IgD-negative memory B cell (primary cell): ENCODE results near the gene CCDC15. TPM values are rescaled to one million over a fixed set of nuclear protein-coding genes. Genes with fewer than 3 reads are reported as not detected.
"Not testable (repeated sequence)": the region's sequence is repeated elsewhere in the genome, so short reads cannot be mapped to it uniquely, and the experiment has no call there.

Experiments used
- H3K27ac Mint-ChIP-seq, 3 donors: one replicate each; pipeline ENCODE4 v1.8.0; 2020 to 2022; ENCODE audit warnings: mild to moderate bottlenecking in 3 of 3, mixed read lengths in 3 of 3, moderate library complexity in 1 of 3
- H3K27me3 Mint-ChIP-seq: one replicate; pipeline ENCODE4 v1.8.0; 2021; ENCODE audit warnings: mixed read lengths
- H3K36me3 Mint-ChIP-seq: one replicate; pipeline ENCODE4 v1.8.0; 2020; ENCODE audit warnings: mild to moderate bottlenecking, mixed read lengths
- H3K4me1 Mint-ChIP-seq, 3 donors: one replicate each; pipeline ENCODE4 v1.8.0; 2020 to 2022; ENCODE audit warnings: mixed read lengths in 3 of 3, mild to moderate bottlenecking in 1 of 3
- H3K4me3 Mint-ChIP-seq, 4 donors: one replicate each; pipeline ENCODE4 v1.8.0; 2020 to 2022; ENCODE audit warnings: mild to moderate bottlenecking in 4 of 4, mixed read lengths in 4 of 4, moderate library complexity in 3 of 4
- H3K9me3 Mint-ChIP-seq, 3 donors: one replicate each; pipeline ENCODE4 v1.8.0; 2020 to 2021; ENCODE audit warnings: mixed read lengths in 3 of 3, mild to moderate bottlenecking in 1 of 3
- polyA plus RNA-seq: library from polyadenylated mRNA; unstranded; fragments of 300-500 nt; fragmentation: Illumina TruSeq; gene quantifications from one replicate; pipeline ENCODE4 v1.2.3, GENCODE V29; 2021

Gene CCDC15
- polyA plus RNA-seq, 1 donor from 2014 or later = 0.79 TPM

DNA sequence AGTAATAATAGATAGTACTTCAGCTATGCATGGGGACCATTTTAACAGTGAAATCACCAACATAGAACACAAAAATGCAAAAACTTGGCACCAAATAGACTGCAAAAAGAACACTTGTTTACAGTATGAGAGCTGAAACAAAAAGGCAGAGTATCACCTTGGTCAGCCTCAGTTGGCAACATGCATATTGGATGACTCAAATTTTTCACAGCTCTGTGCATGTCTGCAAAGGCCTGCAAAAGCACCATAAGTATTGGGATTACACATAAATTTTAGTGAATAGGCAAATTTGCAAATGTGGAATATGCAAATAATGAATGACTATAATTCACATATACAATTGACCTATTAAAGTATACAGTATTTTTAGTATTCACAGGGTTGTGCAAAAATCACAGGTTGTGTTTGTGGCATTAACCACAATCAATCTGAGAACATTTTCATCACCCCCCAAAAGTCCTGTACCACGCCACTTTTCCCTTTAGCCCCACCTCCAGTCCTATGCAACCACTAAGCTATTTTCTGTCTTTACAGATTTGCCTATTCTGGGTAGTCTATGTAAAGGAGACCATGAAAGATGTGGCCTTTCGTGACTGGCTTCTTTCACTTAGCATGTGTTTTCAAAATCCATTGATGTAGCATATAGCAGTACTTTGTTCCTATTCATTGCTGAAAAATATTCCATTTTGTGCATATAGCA lies 47.2 kb downstream of the CCDC15 start:
- Mint-ChIP-seq H3K27ac (no peak overlapping the region), H3K9me3 (peaks cover 0 to 21% (median 4%) of the 10 kb centered on the region in 3 donors), H3K4me1 (peaks cover 0 to 4% (median 1%) of the 10 kb centered on the region in 3 donors), H3K36me3 (peaks cover 1% of the 10 kb centered on the region), H3K4me3 (no peak overlapping the region), H3K27me3 (no peaks in the 10 kb centered on the region)

DNA sequence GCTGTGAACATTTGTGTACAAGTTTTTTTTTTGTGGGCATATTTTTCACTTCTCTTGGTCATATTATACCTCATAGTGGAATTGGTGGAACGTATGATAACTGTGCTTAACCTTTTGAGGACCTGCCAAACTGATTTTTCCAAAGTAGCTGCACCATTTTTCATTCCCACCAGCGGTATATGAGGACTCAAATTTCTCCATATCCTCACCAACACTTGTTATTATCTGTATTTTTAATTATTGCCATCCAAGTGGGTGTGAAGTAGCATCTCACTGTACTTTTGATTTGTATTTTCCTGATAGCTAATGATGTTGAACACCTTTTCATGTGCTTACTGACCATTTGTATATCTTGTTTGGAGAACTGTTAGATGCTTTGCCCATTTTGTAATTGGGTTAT lies 47.8 kb downstream of the CCDC15 start:
- Mint-ChIP-seq H3K9me3 (peaks cover 0 to 25% (median 6%) of the 10 kb centered on the region in 3 donors), H3K36me3 (peaks cover 7% of the 10 kb centered on the region), H3K4me3 (no peak overlapping the region), H3K27ac (no peak overlapping the region), H3K4me1 (peaks cover 0 to 4% (median 1%) of the 10 kb centered on the region in 3 donors), H3K27me3 (no peaks in the 10 kb centered on the region)

DNA sequence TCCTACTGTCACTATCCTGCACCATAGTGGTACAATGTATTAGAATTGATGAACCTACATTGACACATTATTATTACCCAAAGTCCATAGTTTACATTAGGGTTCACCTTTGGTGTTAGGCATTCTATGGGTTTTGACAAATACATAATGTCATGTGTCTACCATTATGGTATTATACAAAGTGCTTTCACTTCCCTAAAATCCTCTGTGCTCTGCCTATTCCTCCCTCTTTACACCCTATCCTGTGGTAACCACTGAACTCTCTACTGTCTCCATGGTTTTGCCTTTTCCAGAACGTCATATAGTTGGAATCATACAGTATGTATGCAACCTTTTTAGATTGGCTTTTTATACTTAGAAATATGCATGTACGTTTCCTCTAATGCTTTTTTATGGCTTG lies 51.5 kb downstream of the CCDC15 start:
- Mint-ChIP-seq H3K4me3 (no peak overlapping the region), H3K36me3 (peaks cover 10% of the 10 kb centered on the region), H3K4me1 (peaks cover 4 to 9% (median 7%) of the 10 kb centered on the region in 3 donors), H3K9me3 (peaks cover 0 to 23% (median 6%) of the 10 kb centered on the region in 3 donors), H3K27ac (no peak overlapping the region), H3K27me3 (peaks cover 3% of the 10 kb centered on the region)

DNA sequence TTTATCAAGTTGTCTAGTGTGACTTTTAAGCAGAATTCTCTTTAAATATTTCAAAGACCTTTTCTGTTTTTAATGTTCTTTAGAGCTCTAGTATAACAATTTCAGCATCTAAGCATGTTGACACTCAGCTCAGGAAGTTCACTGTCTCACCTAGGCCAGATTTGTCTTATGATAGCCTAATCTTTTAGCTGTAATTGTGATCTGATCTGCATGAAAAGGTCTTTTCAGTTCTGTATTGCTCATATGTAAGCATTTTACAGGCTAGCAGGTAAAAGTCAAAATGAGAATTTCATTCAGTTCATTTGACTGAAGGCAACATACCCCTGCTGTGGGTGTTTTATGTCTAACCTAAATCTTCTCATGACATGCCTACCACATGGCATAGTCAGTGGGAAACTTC lies 62.4 kb downstream of the CCDC15 start:
- Mint-ChIP-seq H3K4me1 (no peaks in the 10 kb centered on the region), H3K9me3 (peaks cover 0 to 5% (median 3%) of the 10 kb centered on the region in 3 donors), H3K27me3 (no peaks in the 10 kb centered on the region), H3K27ac (no peak overlapping the region), H3K36me3 (peaks cover 6% of the 10 kb centered on the region), H3K4me3 (no peak overlapping the region)

DNA sequence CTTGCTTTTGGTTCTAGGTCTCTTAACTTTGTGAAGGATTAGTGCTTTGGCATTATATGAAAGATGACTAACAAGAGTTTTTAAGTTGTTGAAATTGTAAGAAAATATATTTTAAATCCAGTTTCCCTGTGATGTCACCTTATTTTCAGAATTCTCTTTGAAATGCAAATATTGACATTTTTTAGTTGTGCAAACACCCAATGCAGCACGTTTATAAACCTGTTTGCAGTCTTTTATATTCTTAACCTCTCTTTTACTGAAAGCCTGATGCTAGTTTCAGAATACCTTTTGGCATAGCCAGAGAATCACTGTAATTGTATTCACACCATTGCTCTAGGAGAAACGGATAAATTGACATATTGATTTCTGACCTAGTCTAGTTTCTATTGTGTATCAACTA lies 66.3 kb downstream of the CCDC15 start:
- Mint-ChIP-seq H3K9me3 (no peaks in the 10 kb centered on the region), H3K36me3 (peaks cover 4% of the 10 kb centered on the region), H3K27ac (no peak overlapping the region), H3K27me3 (no peaks in the 10 kb centered on the region), H3K4me3 (no peak overlapping the region), H3K4me1 (no peaks in the 10 kb centered on the region)

DNA sequence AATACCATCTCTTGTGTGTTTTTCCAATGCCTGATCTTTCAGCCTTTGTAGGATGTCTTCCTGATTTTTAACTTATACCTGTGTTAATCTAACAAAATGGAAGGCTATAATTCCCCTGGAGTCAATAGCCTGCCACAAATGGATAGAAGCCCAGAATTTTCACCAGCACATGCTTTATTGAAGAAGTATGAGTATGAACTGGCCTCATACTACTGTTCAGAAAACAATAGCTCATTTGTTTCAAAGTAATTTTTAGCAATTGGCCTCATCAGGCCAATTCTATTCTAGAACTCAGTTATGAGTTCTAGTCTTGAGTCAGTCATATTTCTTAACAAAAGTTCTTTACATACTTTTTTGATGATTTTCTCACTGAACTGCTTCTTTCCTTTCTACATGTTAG lies 68.5 kb downstream of the CCDC15 start:
- no peaks in the 10 kb centered on the region for H3K4me1 Mint-ChIP-seq
- H3K9me3 Mint-ChIP-seq = no peaks in the 10 kb centered on the region
- H3K36me3 Mint-ChIP-seq = peaks cover 4% of the 10 kb centered on the region
- no peak overlapping the region for H3K4me3 Mint-ChIP-seq
- H3K27ac Mint-ChIP-seq = no peak overlapping the region
- H3K27me3 Mint-ChIP-seq = no peaks in the 10 kb centered on the region

DNA sequence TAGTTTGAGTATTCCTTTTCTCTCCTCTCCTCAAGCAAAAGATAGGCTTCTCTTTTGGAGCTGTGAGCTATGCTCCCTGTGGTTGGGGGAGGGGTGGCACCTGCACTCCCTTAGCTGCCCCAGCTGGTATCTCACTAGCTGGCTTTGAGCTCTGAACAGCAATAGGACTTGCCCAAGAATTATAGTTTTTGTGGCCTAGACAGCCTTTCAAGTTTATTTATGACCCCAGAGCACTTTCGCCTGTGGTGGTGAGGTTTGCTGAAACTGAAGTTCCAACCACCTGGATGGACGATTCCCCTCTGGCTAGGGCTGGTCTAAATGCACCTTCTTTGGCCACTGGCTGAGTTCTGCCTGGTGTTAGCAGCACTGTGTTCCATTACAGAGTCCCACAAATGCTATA lies 72.0 kb downstream of the CCDC15 start:
- Mint-ChIP-seq H3K9me3 (peaks cover 0 to 6% (median 3%) of the 10 kb centered on the region in 3 donors), H3K27me3 (no peaks in the 10 kb centered on the region)

DNA sequence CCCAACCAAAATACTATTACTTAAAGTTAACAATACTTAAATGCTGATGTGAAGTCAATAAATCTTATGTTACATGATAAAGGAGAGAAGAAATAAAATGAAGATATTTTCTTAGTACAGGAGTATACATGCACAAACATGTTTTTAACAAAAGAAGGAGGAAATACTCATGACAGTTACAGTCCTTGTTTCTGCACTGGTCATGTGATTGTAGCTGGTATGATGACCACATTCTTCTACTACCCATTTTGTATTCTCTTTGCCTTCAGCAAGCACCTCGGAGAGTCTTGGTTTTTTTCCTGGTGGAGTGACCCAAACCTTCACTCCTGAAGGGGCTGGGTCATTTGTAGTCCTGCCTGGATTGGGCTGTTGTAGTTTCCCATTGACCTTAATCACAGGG lies 75.4 kb downstream of the CCDC15 start:
- H3K27ac Mint-ChIP-seq, H3K27me3 Mint-ChIP-seq, H3K36me3 Mint-ChIP-seq, H3K4me1 Mint-ChIP-seq, H3K4me3 Mint-ChIP-seq: not testable (repeated sequence)
- H3K9me3 Mint-ChIP-seq = peaks cover 4 to 19% (median 10%) of the 10 kb centered on the region in 3 donors

More for the DNA sequence above, 72.0 kb downstream of the CCDC15 start:
- Mint-ChIP-seq H3K4me3 (no peak overlapping the region), H3K27ac (no peak overlapping the region), H3K36me3 (peaks cover 3% of the 10 kb centered on the region), H3K4me1 (no peaks in the 10 kb centered on the region)

DNA sequence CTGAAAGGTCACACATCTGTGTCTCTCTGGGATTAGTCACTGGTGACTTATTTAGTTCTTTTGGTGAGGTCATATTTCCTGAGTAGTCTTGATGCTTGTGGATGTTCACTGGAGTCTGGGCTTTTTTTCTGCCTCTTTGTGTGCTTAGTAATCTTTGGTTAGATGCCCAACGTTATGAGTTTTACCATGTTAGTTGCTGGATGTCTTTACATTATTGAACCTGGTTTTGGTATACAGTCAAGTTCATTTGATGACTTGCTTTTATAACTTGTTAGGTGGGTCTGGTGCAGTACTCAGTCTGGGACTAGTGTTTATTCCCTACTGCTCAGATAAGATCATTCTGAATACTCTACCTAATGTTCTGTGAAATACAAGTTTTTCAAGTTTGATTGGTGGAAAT lies 82.9 kb downstream of the CCDC15 start:
- peaks cover 10% of the 10 kb centered on the region for H3K36me3 Mint-ChIP-seq
- H3K4me3 Mint-ChIP-seq = no peak overlapping the region
- peaks cover 6 to 29% (median 12%) of the 10 kb centered on the region in 3 donors for H3K9me3 Mint-ChIP-seq
- peaks cover 0 to 2% (median 0%) of the 10 kb centered on the region in 3 donors for H3K4me1 Mint-ChIP-seq
- H3K27ac Mint-ChIP-seq = no peak overlapping the region
- H3K27me3 Mint-ChIP-seq = no peaks in the 10 kb centered on the region

DNA sequence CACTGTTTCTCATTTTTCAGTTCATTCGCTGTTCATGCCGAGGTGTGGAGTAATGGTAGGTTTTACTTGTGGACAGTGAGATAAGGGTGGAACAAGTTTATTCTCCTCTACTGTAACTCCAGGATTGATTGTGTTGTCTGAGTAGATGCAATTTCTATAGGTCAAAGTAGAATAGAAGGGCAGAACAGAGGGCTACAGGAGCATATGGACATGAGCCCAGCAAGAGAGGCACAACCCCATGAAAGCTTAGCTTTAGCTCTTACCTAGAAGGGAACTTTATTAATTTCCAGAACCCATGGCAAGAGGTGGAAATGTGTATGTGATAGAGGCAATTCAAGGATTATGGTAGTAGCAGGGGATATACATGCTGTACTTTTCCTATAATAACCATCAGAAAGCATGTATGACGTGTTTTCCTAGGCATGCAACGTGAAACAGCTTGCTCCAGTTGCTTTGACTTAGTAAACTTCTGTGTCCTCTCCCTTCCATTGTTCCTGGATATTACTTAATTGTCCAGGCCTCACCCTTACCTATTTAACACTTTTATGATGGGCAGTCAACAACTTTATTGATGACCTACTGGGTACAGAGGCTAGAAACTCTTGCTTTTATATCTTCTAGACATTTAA lies 95.3 kb downstream of the CCDC15 start:
- no peaks in the 10 kb centered on the region for H3K27me3 Mint-ChIP-seq
- peaks cover 4% of the 10 kb centered on the region for H3K36me3 Mint-ChIP-seq
- H3K27ac Mint-ChIP-seq = no peak overlapping the region
- no peak overlapping the region for H3K4me3 Mint-ChIP-seq
- peaks cover 0 to 5% (median 0%) of the 10 kb centered on the region in 3 donors for H3K9me3 Mint-ChIP-seq
- H3K4me1 Mint-ChIP-seq = no peaks in the 10 kb centered on the region

DNA sequence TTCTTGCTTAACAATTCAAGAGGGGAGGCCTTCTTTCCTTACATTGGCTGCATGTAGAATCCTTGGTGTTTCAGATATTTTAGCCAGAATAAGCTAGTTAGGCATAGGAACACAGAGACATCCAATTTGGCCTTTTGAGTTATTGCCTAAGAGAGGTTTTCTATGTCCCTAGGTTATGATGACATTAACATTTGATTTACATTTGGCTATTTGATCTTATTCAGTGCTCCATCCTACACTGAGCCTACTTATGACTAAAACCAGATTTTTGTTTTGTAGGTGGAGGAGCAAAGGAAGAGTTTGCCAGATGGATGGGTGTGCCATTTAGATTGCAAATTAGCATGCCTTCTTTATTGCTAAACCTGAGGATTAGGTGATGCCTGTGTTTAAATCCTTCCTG lies 98.0 kb downstream of the CCDC15 start:
- Mint-ChIP-seq H3K36me3 (peaks cover 4% of the 10 kb centered on the region), H3K27ac (no peak overlapping the region), H3K4me1 (no peaks in the 10 kb centered on the region), H3K9me3 (no peaks in the 10 kb centered on the region), H3K27me3 (no peaks in the 10 kb centered on the region), H3K4me3 (no peak overlapping the region)

DNA sequence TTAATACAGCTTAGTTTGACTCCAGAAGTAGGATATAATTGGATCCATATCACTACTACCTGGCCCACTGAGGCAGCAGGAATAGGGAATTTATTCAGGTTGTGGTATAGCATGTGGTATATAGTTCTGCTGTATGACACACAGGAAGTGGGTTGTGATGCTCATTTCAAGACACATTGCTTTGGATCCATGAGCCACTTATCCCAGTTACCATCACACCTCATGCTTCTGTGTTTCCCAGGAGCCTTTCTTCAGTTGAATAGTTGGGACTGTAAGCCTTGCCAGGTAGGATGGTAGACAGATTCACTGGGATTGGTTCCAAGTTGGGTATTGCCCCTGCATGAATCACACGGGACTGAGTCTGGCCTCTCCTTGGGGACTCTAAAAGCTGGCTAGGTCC lies 99.2 kb downstream of the CCDC15 start:
- no peaks in the 10 kb centered on the region for H3K27me3 Mint-ChIP-seq
- peaks cover 4% of the 10 kb centered on the region for H3K36me3 Mint-ChIP-seq

DNA sequence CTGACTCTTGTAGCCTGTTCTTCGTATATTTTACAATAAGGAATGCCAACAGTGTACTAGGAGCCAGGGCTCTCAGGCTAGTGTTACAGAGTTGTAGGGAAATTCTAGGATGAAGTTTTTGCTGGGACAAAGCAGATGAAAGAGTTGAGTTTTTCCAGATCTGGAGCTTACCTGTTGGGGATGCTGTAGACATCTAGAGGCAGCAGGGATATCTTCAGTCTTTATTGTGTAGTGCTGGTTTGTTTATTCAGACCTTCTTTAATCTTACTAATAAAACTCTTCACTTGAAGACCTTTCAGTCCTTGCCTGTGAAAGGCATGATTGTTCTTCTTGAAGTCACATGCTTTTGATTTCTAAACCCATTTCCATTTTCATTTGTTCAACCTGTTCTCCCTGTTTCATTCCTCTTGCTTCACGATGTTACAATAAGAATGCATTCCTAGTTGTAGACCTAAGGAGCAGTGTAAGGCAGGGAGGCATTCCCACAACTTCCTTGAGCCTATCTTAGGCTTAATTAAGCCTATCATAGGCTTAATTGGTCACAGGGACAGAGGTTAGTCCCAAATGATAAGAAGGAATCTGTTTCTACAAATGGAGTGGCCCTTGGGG lies 101.2 kb downstream of the CCDC15 start:
- peaks cover 0 to 3% (median 0%) of the 10 kb centered on the region in 3 donors for H3K4me1 Mint-ChIP-seq
- H3K27me3 Mint-ChIP-seq = peaks cover 2% of the 10 kb centered on the region
- H3K27ac Mint-ChIP-seq = no peak overlapping the region
- no peaks in the 10 kb centered on the region for H3K9me3 Mint-ChIP-seq
- H3K36me3 Mint-ChIP-seq = peaks cover 4% of the 10 kb centered on the region
- no peak overlapping the region for H3K4me3 Mint-ChIP-seq

More for the DNA sequence above, 99.2 kb downstream of the CCDC15 start:
- Mint-ChIP-seq H3K4me1 (no peaks in the 10 kb centered on the region), H3K27ac (no peak overlapping the region), H3K4me3 (no peak overlapping the region), H3K9me3 (no peaks in the 10 kb centered on the region)

DNA sequence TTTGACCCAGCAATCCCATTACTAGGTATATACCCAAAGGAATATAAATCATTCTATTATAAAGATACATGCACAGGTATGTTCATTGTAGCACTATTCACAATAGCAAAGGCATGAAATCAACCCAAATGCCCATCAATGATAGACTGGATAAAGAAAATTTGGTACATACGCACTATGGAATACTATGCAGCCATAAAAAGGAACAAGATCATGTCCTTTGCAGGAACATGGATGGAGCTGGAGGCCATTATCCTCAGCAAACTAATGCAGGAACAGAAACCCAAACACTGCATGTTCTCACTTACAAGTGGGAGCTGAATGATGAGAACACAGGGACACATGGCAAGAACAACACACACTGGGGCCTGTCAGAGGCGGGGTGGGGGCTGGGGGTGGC lies 102.1 kb downstream of the CCDC15 start:
- not testable (repeated sequence) for H3K36me3 Mint-ChIP-seq, H3K4me1 Mint-ChIP-seq, H3K27ac Mint-ChIP-seq, H3K4me3 Mint-ChIP-seq, H3K27me3 Mint-ChIP-seq, H3K9me3 Mint-ChIP-seq

DNA sequence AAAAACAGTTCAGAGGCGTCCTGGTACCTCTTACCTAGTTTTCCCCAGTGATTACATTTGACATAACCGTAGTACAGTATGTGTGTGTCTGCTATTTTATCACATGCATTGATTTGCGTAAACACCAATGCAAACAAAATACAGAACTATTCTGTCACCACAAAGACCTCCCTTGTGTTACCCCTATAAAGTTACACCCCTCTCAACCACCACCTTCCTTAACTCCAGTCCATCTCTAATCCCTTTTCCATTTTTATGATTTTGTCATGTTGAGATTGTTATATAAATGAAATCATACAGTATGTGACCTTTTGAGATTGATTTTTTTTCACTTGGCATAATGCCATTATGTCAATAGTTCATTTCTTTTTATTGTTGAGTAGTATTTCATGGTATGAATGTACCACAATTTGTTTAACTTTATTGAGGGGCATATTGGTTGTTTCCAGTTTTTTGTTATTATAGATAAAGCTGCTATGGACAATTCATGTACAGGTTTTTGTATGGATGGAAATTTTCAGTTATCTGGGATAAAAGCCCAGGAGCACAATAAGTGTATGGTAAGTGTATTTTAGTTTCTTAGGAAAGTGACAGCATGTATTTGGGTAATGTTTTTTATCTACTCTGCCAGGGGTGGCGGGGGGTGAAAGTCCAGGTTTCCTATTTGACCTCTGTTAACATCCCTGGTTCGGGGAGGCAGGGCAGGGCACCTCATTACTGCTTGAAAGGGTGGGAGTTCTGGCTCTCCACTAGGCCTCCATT lies 103.1 kb downstream of the CCDC15 start:
- Mint-ChIP-seq H3K4me1 (peaks cover 0 to 3% (median 0%) of the 10 kb centered on the region in 3 donors), H3K4me3 (no peak overlapping the region), H3K27ac (no peak overlapping the region), H3K27me3 (peaks cover 2% of the 10 kb centered on the region), H3K9me3 (no peaks in the 10 kb centered on the region), H3K36me3 (peaks cover 4% of the 10 kb centered on the region)
